GM21367 (cell line): ENCODE measurements around the gene SUMF1.
A peak's percentile ranks its signal among the peaks of the same experiment; 100 is the strongest.

Experiments
- ATAC-seq: cut with Tn5 transposase; IDR thresholded peaks from one replicate; pipeline ENCODE4 v1.9.1; 2021; ENCODE audit not compliant: unreplicated experiment

SUMF1 gene

GRCh38 chr3:4417449-4417848, 49.6 kb downstream of the SUMF1 start:
- ATAC-seq: no peak

DNA sequence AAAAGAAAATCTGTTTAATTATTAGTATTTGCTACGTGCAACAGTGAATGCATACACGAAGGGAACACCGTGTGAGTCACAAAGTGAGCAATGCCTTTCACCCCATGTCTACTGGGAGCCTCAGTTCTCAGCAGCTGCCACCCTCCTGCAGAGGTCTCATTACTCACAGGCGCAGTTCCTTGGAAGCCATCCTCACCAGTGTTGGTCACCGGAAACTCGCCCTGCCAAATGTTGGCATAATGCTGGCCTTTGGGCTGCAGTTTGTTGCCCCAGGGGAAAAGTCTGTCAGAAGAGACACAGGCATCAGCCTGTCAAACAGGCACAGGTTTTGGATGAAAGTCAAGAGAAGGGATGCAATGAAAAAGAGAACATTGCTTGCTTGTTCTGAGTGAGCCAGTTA, 50.1 kb downstream of the SUMF1 start:
- no peak for ATAC-seq

DNA sequence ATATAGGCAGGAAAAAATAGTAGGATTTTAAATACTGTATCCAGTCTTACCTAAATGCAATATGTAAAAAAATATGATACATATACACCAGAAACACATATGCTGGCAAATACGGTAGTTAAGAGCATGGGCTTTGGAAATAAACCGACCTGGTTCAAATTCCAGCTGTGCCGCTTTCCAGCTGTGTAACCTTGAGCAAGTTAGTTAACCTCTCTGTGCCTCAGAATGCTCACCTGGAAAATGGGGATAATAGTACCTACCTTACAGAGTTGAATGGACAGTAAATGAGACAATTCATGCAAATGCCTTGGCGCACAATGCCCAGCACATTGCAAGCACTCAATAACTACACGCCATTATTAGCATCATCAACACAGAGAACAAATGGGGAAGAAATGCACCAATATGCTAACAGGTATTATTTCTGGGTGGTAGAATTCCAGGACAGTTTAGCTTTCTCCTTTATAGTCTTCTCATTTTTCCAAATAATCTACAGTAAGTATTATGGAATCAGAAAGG, 50.6 kb downstream of the SUMF1 start:
- ATAC-seq: no peak

DNA sequence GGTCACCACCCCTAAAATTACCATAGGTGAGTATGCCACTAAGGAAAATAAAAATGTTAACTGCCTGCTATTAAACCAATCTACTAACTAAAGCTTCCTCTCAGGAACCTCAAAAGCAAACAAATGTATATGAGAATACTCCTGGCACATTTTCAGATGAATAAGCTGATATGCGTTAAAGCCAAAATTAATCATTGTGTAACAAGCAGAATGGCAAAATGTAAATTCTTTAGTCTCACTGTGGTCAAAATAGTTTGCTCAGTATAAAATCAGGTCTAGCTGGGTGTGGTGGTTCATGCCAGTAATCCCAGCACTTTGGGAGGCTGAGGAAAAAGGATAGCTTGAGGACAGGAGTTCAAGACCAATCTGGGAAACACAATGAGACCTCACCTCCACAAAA, 53.6 kb downstream of the SUMF1 start:
- ATAC-seq: no peak

- ATAC-seq: no peak
Measured at GRCh38 chr3:4411833-4412232, 55.2 kb downstream of the SUMF1 start.

GRCh38 chr3:4411236-4411635, 55.8 kb downstream of the SUMF1 start:
- no peak for ATAC-seq

GRCh38 chr3:4410606-4411005, 56.5 kb downstream of the SUMF1 start:
- no peak for ATAC-seq

- no peak for ATAC-seq
Measured at GRCh38 chr3:4409971-4410573, 57.0 kb downstream of the SUMF1 start.

GRCh38 chr3:4409415-4409814, 57.7 kb downstream of the SUMF1 start:
- ATAC-seq: no peak

DNA sequence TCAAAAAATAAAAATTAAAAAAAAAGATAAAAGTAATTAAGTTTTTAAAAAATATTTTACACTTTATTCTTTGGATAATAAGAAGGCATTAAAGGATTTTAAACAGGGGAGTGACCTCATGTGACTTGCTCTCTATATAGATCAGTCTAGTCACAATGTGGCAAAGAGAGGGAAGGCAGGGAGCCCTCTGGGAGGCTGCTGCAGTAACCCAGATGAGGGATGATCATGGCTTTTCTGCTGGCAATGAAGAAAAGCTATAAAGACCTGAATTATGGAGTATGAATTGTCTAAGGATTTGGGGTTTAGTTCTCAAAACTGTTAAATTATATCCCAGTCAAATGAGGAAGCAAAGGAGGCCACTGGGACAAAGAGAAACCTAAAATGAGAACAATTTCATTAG, 58.1 kb downstream of the SUMF1 start:
- ATAC-seq: no peak

GRCh38 chr3:4407941-4408340, 59.1 kb downstream of the SUMF1 start:
- ATAC-seq: no peak

DNA sequence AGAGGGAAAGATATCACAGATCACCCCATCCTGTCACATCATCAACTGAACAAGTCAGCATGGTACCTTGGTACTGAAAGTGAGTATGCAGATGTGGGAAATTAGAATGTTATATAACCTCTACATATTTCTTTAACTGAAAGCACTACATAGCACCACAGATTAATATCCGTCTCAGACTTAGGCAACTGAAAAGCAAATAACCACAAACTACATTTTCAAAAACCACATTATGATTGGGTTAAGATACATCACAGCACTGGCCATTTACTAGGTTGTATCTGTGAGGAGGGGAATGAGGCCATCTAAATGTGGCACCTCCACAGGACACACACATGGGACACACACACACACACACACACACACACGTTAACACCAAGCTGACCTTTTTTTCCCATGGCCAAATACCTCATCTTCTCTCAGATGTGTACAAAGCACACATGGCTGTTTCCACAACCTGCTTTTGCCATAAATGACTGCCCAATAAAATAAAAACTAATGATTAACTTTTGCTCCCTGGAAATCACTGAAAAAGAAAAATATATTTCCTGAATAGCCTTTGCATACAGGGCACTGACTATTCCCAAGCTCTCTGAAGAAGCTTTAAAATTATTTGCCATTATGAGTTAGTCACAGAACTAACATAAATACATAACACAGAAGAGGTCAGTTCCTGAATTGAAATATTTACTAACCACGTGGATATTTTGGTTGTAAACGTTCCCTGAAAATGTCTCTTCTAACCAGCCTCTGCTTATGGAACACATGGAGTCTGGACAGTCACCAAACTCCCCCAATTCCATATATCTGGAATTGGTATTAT, 60.1 kb downstream of the SUMF1 start:
- ATAC-seq: peak; percentile 42

DNA sequence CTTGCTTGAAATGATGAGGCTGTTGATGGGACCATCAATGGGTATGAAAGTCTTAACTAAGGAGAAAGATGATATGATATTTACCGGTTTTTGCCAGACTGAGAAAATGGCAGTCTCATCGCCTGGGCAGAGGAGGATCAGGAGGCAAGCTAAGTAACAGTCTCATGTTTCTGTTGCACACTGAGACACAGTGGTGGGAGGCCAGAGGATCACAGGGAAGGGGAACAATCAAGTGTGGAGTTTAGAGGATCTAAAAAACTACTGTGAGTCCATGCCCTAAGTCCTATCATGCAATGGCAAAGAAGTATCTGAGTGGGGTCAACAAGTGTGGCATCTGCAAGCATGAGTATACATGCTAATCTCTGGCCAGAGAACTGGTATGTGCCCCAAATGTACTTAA, 62.2 kb downstream of the SUMF1 start:
- no peak for ATAC-seq

DNA sequence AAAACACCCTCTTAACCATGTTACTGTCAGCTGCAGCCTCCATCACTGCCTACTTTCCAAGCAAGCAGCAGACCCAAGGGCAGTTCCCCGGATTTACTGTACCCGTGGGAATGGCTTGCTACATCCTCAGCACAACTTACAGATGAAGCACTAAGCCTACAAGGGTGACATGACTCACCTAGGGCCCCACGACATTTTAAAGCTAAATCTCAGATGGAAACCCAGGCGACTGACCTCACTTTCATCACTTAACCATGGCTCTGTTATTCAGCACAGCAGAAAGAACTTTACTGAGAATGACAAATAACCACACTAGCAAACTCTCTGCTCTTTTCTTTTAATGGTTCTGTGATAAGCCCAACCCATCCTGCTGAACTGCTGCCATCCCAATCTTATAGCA, 65.6 kb downstream of the SUMF1 start:
- ATAC-seq: no peak

DNA sequence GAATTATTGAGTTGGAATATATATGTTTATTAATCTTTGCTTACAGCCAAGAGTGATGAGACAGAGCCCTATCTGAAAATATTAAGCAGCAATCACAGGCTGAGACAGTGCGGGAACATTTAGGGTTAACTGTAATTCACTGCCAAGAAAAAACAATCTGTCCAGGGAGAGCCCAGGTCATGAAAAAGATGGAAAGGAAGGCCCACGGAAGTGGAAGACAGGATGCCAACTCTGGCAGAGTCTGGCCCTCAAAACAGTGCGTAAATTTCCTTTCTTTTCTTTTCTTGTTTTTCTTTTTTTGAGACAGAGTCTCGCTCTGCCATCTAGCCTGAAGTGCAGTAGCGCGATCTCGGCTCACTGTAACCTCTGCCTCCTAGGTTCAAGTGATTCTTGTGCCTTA, 67.6 kb downstream of the SUMF1 start:
- ATAC-seq: no peak

DNA sequence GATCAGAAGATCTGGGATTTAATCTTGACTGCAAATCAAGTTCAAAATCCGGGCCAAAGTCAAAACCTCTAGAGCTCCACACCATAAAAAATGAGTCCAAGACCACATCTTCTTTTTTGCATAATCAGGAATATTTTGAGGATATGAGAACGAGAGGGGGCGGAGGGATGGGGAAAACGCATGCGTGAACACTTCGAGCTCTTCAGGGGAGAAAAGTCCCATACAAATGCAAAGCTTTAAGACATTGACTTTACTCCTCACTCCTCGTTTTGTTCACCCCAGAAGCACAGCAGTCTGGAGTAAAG, 68.2 kb downstream of the SUMF1 start:
- no peak for ATAC-seq

DNA sequence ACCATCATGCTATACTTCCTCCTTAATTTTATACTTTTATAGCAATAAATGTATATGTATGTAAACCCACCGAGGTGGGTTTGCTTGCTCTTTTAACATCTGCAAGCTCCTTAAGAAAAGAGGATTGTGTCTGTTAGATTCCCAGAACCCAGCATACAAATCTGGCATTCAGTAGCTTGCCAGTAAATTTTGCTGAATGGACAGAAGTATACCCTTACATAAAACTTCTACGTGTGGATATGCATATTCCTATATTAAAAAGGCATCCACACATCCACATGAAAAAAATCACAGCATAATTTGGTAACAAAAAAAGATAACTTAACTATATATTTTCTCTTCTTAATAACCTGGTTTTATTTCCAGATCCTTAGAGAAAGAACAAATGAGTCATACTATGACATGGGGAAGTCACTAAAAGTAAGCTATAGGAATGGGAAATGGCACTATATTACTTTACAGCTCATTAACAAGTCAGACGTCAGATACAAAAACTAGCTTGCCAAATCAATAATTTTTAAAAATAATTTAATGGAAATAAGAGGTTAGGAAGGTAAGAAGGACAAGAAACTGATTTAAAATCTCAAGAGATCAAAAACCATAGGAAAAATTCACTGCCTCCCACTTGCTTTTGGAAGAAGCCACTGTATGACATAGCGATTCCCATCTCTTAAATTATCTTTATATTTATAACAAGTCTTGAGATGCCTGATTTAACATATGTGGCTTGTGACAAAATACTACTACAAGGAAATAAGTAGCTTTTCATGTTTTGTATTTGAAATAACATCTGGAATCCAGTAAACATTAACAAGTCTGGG, 68.7 kb downstream of the SUMF1 start:
- ATAC-seq: no peak

DNA sequence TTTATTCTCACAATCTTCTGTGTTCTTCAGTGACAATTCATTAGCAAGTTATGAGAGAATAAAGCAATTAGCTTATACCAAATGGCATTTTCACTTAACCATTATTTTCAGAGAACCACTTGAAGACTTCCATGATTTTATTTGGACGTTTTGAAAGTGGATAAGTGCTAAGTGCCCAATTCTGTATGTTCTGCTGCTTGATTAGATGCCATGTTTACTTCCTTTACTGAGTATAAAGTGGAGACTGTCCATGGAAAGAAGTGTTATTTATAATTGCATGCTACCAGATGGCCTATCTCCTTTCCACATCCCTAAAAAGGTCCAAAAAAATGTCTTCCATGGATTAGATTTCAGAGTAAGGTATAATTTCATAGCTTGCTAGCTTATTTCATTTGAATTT, 69.6 kb downstream of the SUMF1 start:
- ATAC-seq: no peak

DNA sequence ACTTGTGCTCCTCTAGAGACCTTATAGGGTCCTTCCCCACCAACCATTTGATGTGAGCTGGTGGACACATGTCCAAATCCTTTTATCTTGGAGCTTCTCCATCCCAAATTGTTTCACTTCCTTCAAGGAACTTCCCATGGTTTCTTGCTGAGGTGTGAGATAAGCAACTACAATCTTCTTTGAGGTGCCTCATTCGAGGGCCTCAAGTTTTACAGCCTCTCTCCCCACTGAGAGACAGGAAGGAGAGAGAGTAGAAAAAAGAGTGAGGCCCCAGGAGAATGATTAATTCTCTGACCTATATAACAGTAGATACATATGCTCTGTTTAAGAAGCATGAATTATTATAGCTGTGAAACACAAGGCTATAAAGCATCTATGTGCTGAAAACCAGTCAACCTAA, 70.5 kb downstream of the SUMF1 start:
- no peak for ATAC-seq

DNA sequence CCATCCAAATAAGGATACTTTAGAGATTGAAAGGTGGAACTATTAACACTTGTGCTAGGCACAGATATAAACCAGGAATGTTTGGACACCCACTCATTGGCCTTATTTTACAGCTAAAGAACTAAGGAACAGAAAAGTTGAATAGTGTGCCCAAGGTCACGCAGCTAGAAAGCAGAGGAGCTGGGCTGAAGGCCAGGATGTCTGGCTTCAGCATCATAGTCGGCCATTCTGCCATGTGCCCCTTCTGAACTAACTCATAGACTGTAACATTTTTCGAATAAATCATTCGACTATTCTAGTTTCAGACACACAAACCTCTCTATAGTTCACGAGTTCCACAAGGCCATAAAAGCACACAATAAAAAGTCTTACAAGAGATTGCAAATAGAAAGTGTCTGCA, 71.1 kb downstream of the SUMF1 start:
- ATAC-seq: no peak

DNA sequence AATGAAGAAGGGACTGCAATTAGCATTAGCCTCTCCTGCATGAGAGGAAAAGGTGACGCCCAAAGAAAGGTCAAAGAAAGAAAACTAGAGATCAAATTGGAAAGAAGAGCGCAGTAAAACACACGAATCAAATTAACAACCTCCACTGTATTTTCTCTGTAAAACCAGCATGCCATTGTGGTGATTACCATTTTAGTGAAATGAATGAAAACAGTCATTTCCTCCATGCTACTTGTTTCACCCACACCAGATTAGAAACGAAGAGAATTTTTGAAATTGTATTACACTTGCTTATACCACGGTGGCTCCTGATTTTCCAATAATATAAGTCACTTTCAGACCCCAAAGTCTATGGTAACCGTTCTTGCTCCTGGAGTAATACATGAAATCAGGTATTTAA, 71.6 kb downstream of the SUMF1 start:
- no peak for ATAC-seq

DNA sequence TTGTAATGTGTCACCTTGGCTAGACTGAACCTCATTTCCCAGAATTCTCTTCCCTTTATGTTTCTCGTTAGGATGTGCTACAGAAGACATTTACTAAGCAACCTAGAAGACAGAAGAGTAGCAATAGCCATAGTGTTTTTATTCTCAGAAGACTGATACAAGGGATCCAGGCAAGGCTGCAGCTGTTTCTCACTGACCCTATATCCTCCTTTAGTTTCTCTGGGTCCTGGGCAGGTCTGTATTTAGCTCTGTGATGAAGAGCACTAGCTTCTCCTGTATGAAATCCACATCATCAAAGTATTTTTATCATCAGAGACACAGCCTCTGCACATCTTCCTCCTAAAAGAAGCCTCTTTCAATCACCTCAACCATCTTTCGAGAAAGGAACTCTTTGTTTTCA, 72.5 kb downstream of the SUMF1 start:
- no peak for ATAC-seq
